HG03280 (cell line): ENCODE measurements around the gene NARF.

Experiments used
- ATAC-seq: cut with Tn5 transposase; IDR thresholded peaks from one replicate; pipeline ENCODE4 v1.9.1; 2021; ENCODE audit warnings: mild to moderate bottlenecking, moderate library complexity; ENCODE audit not compliant: unreplicated experiment

Gene NARF

GRCh38 chr17:82433560-82434215, 24.9 kb upstream of the NARF start:
- no peak for ATAC-seq

- no peak for ATAC-seq
Observed at GRCh38 chr17:82434216-82434565, 24.4 kb upstream of the NARF start.

- no peak for ATAC-seq
Observed at GRCh38 chr17:82435103-82435502, 23.4 kb upstream of the NARF start.

GRCh38 chr17:82435601-82436583, 22.6 kb upstream of the NARF start:
- ATAC-seq = no peak

- ATAC-seq = no peak
Observed at GRCh38 chr17:82436601-82437324, 21.8 kb upstream of the NARF start.

GRCh38 chr17:82437325-82437668, 21.2 kb upstream of the NARF start:
- ATAC-seq = no peak

GRCh38 chr17:82438401-82439193, 19.9 kb upstream of the NARF start:
- ATAC-seq = no peak

GRCh38 chr17:82439194-82439828, 19.2 kb upstream of the NARF start:
- no peak for ATAC-seq

- ATAC-seq = no peak
Observed at GRCh38 chr17:82439829-82440365, 18.6 kb upstream of the NARF start.

- no peak for ATAC-seq
Observed at GRCh38 chr17:82440469-82440981, 18.0 kb upstream of the NARF start.

- ATAC-seq = no peak
Observed at GRCh38 chr17:82440991-82441627, 17.4 kb upstream of the NARF start.

GRCh38 chr17:82441691-82442487, 16.7 kb upstream of the NARF start:
- no peak for ATAC-seq

- ATAC-seq = no peak
Observed at GRCh38 chr17:82442643-82443464, 15.7 kb upstream of the NARF start.

- no peak for ATAC-seq
Observed at GRCh38 chr17:82443465-82444283, 14.9 kb upstream of the NARF start.

GRCh38 chr17:82444284-82444893, 14.2 kb upstream of the NARF start:
- ATAC-seq = no peak

GRCh38 chr17:82444941-82445521, 13.5 kb upstream of the NARF start:
- ATAC-seq = no peak
